MM.1S (cell line): ENCODE results near the gene APOO.

Experiments used
- EZH2 ChIP-seq: fragments of 300-600 bp; sonication (generic); optimal IDR thresholded peaks from 2 replicates; pipeline ENCODE3; 2017; ENCODE audit warnings: low read depth, mild to moderate bottlenecking, antibody characterized with exemption, low read length, mixed read lengths
- TF ChIP-seq, protein P1 (sequence below): fragments of 300-600 bp; sonication (generic); IDR thresholded peaks from 2 replicates; pipeline ENCODE4 v1.5.1; 2016; ENCODE audit warnings: antibody characterized with exemption, low read length, mixed read lengths

DNA sequence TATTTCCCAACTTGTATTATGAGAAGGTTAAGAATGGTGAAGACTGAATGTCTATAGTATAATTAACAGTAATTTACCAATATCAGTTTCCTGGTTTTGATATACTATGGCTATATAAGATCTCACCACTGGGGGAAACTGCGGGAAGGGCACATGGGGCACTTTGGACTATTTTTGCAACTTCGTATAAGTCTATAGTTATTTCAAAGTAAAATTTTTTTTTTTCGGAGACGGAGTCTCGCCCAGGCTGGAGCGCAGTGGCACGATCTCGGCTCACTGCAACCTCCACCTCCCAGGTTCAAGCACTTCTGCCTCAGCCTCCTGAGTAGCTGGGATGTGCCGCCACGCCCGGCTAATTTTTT lies 46.2 kb upstream of the APOO start:
- TF ChIP-seq, protein P1, sequence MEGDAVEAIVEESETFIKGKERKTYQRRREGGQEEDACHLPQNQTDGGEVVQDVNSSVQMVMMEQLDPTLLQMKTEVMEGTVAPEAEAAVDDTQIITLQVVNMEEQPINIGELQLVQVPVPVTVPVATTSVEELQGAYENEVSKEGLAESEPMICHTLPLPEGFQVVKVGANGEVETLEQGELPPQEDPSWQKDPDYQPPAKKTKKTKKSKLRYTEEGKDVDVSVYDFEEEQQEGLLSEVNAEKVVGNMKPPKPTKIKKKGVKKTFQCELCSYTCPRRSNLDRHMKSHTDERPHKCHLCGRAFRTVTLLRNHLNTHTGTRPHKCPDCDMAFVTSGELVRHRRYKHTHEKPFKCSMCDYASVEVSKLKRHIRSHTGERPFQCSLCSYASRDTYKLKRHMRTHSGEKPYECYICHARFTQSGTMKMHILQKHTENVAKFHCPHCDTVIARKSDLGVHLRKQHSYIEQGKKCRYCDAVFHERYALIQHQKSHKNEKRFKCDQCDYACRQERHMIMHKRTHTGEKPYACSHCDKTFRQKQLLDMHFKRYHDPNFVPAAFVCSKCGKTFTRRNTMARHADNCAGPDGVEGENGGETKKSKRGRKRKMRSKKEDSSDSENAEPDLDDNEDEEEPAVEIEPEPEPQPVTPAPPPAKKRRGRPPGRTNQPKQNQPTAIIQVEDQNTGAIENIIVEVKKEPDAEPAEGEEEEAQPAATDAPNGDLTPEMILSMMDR: peak; percentile 28
- TF ChIP-seq EZH2: no peak
